ENCODE measurements around the gene CBFA2T2. TPM values are rescaled to one million over a fixed set of nuclear protein-coding genes. Genes with fewer than 3 reads are reported as not detected.
"Not testable (repeated sequence)": the region's sequence is repeated elsewhere in the genome, so short reads cannot be mapped to it uniquely, and the experiment has no call there.

The CBFA2T2 gene
- total RNA-seq, 2 donors from 2014 or later, result 20.9 to 23.8 TPM

GRCh38 chr20:33443512-33444239, 46.2 kb upstream of the CBFA2T2 start, which contains the start of gene SNTA1:
Gene SNTA1, minus strand, starts transcription at chr20:33443763. Its CDS starts 143 bp downstream, at chr20:33443620.
- Histone ChIP-seq H3K36me3 (no peaks in the 10 kb centered on the region), H3K27ac (peak within 1 kb of the TSS; percentile 69), H3K9ac (ENCODE audit: low read depth in 2 of 2, low read length in 2 of 2) (peak within 1 kb of the TSS; percentile 66 to 86), H3K27me3 (no peaks in the 10 kb centered on the region), H3K9me3 (no peaks in the 10 kb centered on the region), H3K4me3 (peak within 1 kb of the TSS; percentile 71), H3K4me1 (no peaks in the 10 kb centered on the region)
- peak; percentile 96 for DNase-seq
- no peak for TF ChIP-seq CTCF (IDR thresholded peaks at IDR 0.05)
- intact Hi-C loops (cut with DNase I), result no loop called here

GRCh38 chr20:33444797-33445560, 44.9 kb upstream of the CBFA2T2 start:
- intact Hi-C loops (cut with DNase I), result no loop called here
- TF ChIP-seq CTCF (IDR thresholded peaks at IDR 0.05), result no peak
- H3K4me3 ChIP-seq, result peak overlapping the region; percentile 71

GRCh38 chr20:33445881-33446625, 43.8 kb upstream of the CBFA2T2 start:
- H3K9ac ChIP-seq (ENCODE audit: low read depth in 2 of 2, low read length in 2 of 2), result no peak overlapping the region
- no peaks in the 10 kb centered on the region for H3K4me1 ChIP-seq
- no peaks in the 10 kb centered on the region for H3K27me3 ChIP-seq
- TF ChIP-seq CTCF (IDR thresholded peaks at IDR 0.05), result no peak
- H3K9me3 ChIP-seq, result no peaks in the 10 kb centered on the region
- no peaks in the 10 kb centered on the region for H3K36me3 ChIP-seq
- H3K4me3 ChIP-seq, result no peak overlapping the region
- DNase-seq, result no peak
- H3K27ac ChIP-seq, result no peak overlapping the region
- intact Hi-C loops (cut with DNase I), result no loop called here

More at GRCh38 chr20:33444797-33445560, 44.9 kb upstream of the CBFA2T2 start:
- H3K27ac ChIP-seq, result no peak overlapping the region
- no peaks in the 10 kb centered on the region for H3K36me3 ChIP-seq
- H3K27me3 ChIP-seq, result no peaks in the 10 kb centered on the region
- peak; percentile 32 for DNase-seq
- H3K9ac ChIP-seq (ENCODE audit: low read depth in 2 of 2, low read length in 2 of 2), result no peak overlapping the region
- no peaks in the 10 kb centered on the region for H3K4me1 ChIP-seq
- H3K9me3 ChIP-seq, result no peaks in the 10 kb centered on the region

GRCh38 chr20:33450867-33451266, 39.0 kb upstream of the CBFA2T2 start:
- H3K9ac ChIP-seq (ENCODE audit: low read depth in 2 of 2, low read length in 2 of 2), result no peak overlapping the region
- H3K4me1 ChIP-seq, result no peaks in the 10 kb centered on the region
- no peaks in the 10 kb centered on the region for H3K36me3 ChIP-seq
- no peak overlapping the region for H3K4me3 ChIP-seq
- intact Hi-C loops (cut with DNase I), result no loop called here
- DNase-seq, result no peak
- TF ChIP-seq CTCF (IDR thresholded peaks at IDR 0.05), result no peak
- no peak overlapping the region for H3K27ac ChIP-seq
- H3K27me3 ChIP-seq, result no peaks in the 10 kb centered on the region
- no peaks in the 10 kb centered on the region for H3K9me3 ChIP-seq

GRCh38 chr20:33456916-33457642, 32.8 kb upstream of the CBFA2T2 start:
- intact Hi-C loops (cut with DNase I), result loop anchor here (5.0 kb wide), 1 partner anchor 195 kb away; no protein-coding TSS in a partner anchor
- H3K9me3 ChIP-seq; H3K36me3 ChIP-seq; H3K27me3 ChIP-seq; H3K4me3 ChIP-seq; H3K27ac ChIP-seq; H3K4me1 ChIP-seq; H3K9ac ChIP-seq (ENCODE audit: low read depth in 2 of 2, low read length in 2 of 2): not testable (repeated sequence)
- peak; percentile 86 for TF ChIP-seq CTCF (IDR thresholded peaks at IDR 0.05)
- DNase-seq, result peak; percentile 92

Measured in colonic mucosa (tissue), 4 donors.